Bronchial epithelial cell (primary cell): Measurements from ENCODE around the gene TRIM71. TPM values are rescaled to one million over a fixed set of nuclear protein-coding genes. Genes with fewer than 3 reads are reported as not detected.
A peak's percentile ranks its signal among the peaks of the same experiment; 100 is the strongest.

ENCODE experiments used
- DNase-seq: peaks from one replicate; pipeline ENCODE4 v3.0.0-alpha.2; 2010; ENCODE audit warnings: low read depth
- FAIRE-seq: peaks from 2 replicates; lab custom pipeline; 2011; peaks lifted over from hg19 to GRCh38; lab: Jason Lieb, UNC
- H3K27me3 ChIP-seq: 2 replicates; pipeline ENCODE4 v1.5.1; 2011; ENCODE audit warnings: low read length; ENCODE audit not compliant: control insufficient read depth, insufficient read depth
- H3K36me3 ChIP-seq: 2 replicates; pipeline ENCODE4 v1.5.1; 2011; ENCODE audit warnings: low read length; ENCODE audit not compliant: control insufficient read depth, insufficient read depth
- H3K4me3 ChIP-seq: 2 replicates; pipeline ENCODE4 v1.5.1; 2011; ENCODE audit warnings: mild to moderate bottlenecking, low read depth, low read length, control low read depth
- total RNA-seq: library from RNA; depleted of rRNA; stranded (reverse); fragments of >200 nt; gene quantifications from 2 replicates; pipeline ENCODE4 v1.2.1, GENCODE V29; 2014
- TF ChIP-seq, protein P1 (sequence below): IDR thresholded peaks from 2 replicates; pipeline ENCODE4 v1.5.1; 2011; ENCODE audit warnings: mild to moderate bottlenecking, moderate library complexity, low read length, control low read depth, inconsistent platforms; ENCODE audit not compliant: insufficient read depth, severe bottlenecking

The TRIM71 gene
- total RNA-seq, 1 donor from 2014 or later: not detected

DNA sequence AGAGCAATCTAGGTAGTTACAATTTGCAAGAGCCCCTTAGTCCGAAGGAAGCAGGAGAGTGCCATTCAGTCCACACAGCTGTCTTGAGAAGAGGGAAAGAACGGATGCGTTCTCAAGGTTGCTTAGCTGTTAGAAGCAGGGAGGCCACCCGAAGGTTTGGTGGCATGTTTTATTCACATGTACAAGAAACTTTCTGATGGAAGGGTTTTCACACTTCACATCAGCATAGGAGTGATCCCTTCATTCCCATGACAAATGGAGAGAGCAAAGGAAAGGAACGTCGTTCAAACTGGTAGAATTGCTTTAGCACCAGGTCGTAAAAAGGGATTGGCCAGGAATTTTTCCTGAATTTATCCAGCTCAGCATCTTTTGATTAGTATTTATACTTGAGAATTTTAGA, 53.5 kb downstream of the TRIM71 start:
- peaks cover 8% of the 10 kb centered on the region for H3K27me3 ChIP-seq
- TF ChIP-seq, protein P1, sequence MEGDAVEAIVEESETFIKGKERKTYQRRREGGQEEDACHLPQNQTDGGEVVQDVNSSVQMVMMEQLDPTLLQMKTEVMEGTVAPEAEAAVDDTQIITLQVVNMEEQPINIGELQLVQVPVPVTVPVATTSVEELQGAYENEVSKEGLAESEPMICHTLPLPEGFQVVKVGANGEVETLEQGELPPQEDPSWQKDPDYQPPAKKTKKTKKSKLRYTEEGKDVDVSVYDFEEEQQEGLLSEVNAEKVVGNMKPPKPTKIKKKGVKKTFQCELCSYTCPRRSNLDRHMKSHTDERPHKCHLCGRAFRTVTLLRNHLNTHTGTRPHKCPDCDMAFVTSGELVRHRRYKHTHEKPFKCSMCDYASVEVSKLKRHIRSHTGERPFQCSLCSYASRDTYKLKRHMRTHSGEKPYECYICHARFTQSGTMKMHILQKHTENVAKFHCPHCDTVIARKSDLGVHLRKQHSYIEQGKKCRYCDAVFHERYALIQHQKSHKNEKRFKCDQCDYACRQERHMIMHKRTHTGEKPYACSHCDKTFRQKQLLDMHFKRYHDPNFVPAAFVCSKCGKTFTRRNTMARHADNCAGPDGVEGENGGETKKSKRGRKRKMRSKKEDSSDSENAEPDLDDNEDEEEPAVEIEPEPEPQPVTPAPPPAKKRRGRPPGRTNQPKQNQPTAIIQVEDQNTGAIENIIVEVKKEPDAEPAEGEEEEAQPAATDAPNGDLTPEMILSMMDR: no peak
- H3K36me3 ChIP-seq: no peaks in the 10 kb centered on the region
- H3K4me3 ChIP-seq: no peak overlapping the region
- DNase-seq (no peak), FAIRE-seq (no peak)

DNA sequence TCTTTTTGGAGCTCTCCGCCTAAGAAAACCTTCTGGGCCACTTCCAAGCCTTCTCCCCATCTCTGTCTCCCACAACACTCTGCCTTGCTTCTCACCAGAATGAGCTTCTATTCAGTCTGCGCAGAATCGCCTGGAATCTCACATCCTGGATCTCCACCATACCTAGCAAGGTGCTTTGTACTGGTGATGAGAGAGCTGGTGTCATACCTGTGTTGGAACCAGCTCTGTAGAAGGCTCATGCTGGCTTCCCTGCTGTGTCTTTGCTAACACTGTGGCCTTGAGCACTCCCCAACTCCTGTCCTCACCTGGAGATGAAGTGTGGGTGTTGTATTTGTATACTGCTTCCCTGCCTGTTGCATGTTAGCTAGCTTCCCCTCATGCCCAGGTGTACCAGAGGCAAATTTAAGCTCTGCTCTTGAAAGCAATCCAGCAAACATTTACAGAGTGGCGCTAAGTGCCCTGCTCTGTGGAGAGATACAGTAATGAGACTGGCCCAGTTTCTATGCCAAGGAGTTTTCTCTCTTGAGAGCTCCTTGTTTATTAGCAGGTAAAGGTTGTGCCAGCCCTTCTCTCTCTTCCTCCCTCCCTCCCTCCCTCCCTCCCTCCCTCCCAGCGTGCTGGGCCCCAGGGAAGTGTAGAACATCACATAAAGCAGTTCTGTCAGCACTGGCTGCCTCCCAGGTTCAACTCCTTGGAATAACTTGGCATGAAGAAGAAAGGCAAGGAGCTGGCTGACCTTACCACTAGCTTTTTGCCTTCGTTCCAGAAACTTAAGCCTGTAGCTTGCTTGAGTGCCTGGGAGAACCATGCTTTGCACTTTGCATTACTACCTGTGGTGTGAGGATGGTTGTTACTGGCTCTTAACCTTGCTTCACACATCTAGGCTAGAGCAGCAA, 54.9 kb downstream of the TRIM71 start:
- no peak overlapping the region for H3K4me3 ChIP-seq
- FAIRE-seq (no peak), DNase-seq (no peak)
- H3K27me3 ChIP-seq: peaks cover 8% of the 10 kb centered on the region
- TF ChIP-seq, protein P1: no peak
- H3K36me3 ChIP-seq: no peaks in the 10 kb centered on the region

DNA sequence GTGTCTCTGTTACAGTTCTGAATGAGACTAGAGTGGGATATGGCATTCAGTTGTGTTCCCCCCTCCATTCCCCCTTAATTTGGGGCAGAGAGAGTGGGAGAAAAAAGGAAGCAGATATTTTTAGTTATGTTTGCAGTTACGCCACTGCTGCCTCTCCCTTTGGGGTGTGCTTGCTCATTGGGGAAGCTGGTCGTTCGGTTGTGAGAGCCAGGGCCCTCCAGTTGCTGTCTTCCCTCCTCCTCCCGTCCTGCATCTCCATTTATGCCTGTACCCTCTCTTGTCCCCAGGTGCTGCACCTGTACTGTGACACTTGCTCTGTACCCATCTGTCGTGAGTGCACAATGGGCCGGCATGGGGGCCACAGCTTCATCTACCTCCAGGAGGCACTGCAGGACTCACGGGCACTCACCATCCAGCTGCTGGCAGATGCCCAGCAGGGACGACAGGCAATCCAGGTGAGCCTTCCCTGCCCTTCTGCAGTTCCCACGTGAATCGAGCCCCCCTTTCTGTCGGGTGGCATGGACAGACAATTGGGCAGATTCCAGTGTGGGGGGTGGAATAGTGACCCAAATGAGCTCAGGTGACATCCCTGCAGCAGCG, 55.8 kb downstream of the TRIM71 start:
- H3K27me3 ChIP-seq: peaks cover 8% of the 10 kb centered on the region
- no peak for DNase-seq
- TF ChIP-seq, protein P1: peak; percentile 39
- FAIRE-seq: no peak
- no peaks in the 10 kb centered on the region for H3K36me3 ChIP-seq
- no peak overlapping the region for H3K4me3 ChIP-seq

DNA sequence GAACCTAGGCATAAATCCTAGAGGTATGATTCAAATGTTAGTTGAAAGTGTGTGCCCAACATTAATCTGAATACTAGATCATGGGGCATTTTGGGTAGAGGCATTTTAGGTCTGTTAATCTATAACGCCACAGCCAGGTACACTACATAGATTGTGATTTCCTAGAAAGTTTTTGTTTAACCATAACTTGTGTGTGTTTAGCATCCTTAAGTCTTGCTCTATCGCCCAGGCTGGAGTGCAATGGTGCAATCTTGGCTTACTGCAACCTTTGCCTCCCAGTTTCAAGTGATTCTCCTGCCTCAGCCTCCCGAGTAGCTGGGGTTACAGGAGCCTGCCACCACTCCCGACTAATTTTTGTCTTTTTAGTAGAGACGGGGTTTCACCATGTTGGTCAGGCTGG, 59.1 kb downstream of the TRIM71 start:
- H3K36me3 ChIP-seq: no peaks in the 10 kb centered on the region
- H3K27me3 ChIP-seq: peaks cover 8% of the 10 kb centered on the region
- no peak for DNase-seq
- no peak for FAIRE-seq
- H3K4me3 ChIP-seq: no peak overlapping the region
- TF ChIP-seq, protein P1: no peak

DNA sequence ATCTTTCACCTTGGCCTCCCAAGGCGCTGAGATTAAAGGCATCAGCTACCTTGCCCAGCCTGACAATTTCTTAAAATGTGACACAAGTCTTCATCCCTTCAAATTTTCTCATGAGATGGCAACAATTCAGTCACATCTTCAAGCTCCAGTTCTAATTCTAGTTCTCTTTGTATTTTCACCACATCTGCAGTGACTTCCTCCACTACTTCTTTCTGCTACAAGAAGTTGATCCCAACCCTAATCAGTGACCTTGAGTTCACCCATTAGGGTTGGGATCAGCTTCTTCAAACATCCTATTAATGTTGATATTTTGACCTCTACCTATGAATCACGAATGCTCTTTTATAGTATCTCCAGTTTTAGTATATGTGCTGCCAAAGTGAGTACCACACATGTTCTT, 59.8 kb downstream of the TRIM71 start:
- H3K27me3 ChIP-seq: peaks cover 5% of the 10 kb centered on the region
- no peak overlapping the region for H3K4me3 ChIP-seq
- DNase-seq: no peak
- TF ChIP-seq, protein P1: no peak
- no peaks in the 10 kb centered on the region for H3K36me3 ChIP-seq
- no peak for FAIRE-seq
